ENCODE measurements around the gene PRC1. TPM values are rescaled to one million over a fixed set of nuclear protein-coding genes. Genes with fewer than 3 reads are reported as not detected.

The PRC1 gene
- total RNA-seq, 4 donors from 2014 or later, result 8.1 to 58.0 (median 23.7) TPM

DNA sequence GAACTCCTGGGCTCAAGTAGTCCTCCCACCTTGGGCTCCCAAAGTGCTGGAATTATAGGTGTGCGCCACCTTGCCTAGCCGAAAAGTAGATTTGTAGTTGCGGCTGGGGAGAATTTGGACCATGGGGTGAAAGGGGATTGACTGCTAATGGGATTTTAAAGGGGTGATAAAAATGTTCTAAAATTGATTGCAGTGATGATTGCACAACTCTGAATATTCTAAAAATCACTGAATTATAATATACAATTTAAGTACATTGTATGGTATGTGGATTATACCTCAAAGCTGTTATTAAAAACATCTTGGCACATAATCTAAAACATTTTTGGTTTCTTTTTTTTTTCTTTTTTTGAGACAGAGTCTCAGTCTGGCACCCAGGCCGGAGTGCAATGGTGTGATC is 3.9 kb downstream of the PRC1 start:
- WGBS, 2 donors (ENCODE audit: low coverage in 1 of 2), result 99 to 100% methylated on average over 4 of the region's 4 CpGs
- intact Hi-C loops (cut with DNase I; ENCODE audit: low total_unique reads) (no loop called here), in situ Hi-C loops (cut with MboI; ENCODE audit: low pct_ligation_motif_present in 1 of 4, low pct_unique_long_range_greater_than_20kb in 1 of 4, low sequenced_read_pairs in 3 of 4) (no loop called here)
- TF ChIP-seq, protein P1, sequence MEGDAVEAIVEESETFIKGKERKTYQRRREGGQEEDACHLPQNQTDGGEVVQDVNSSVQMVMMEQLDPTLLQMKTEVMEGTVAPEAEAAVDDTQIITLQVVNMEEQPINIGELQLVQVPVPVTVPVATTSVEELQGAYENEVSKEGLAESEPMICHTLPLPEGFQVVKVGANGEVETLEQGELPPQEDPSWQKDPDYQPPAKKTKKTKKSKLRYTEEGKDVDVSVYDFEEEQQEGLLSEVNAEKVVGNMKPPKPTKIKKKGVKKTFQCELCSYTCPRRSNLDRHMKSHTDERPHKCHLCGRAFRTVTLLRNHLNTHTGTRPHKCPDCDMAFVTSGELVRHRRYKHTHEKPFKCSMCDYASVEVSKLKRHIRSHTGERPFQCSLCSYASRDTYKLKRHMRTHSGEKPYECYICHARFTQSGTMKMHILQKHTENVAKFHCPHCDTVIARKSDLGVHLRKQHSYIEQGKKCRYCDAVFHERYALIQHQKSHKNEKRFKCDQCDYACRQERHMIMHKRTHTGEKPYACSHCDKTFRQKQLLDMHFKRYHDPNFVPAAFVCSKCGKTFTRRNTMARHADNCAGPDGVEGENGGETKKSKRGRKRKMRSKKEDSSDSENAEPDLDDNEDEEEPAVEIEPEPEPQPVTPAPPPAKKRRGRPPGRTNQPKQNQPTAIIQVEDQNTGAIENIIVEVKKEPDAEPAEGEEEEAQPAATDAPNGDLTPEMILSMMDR (IDR thresholded peaks at IDR 0.05), result no peak
- no peak for TF ChIP-seq POLR2AphosphoS5 (IDR thresholded peaks at IDR 0.05)
- no peak for TF ChIP-seq EP300 (IDR thresholded peaks at IDR 0.05; ENCODE audit: low read depth)
- no peak for TF ChIP-seq POLR2A (IDR thresholded peaks at IDR 0.05)
- no peak for DNase-seq
- H3K36me3 ChIP-seq, result no peaks in the 10 kb centered on the region
- no peak overlapping the region for H3K27ac ChIP-seq
- no peaks in the 10 kb centered on the region for H3K27me3 ChIP-seq
- peaks cover 4 to 25% (median 11%) of the 10 kb centered on the region in 4 donors for H3K4me1 ChIP-seq
- no peak overlapping the region for H3K4me3 ChIP-seq
- H3K9me3 ChIP-seq, result no peaks in the 10 kb centered on the region

GRCh38 chr15:90989040-90989768 is 5.1 kb downstream of the PRC1 start:
- in situ Hi-C loops (cut with MboI; ENCODE audit: low pct_ligation_motif_present in 1 of 4, low pct_unique_long_range_greater_than_20kb in 1 of 4, low sequenced_read_pairs in 3 of 4), result no loop called here
- no peak for TF ChIP-seq EP300 (IDR thresholded peaks at IDR 0.05; ENCODE audit: low read depth)
- no peak for TF ChIP-seq POLR2AphosphoS5 (IDR thresholded peaks at IDR 0.05)
- TF ChIP-seq, protein P1 (IDR thresholded peaks at IDR 0.05), result no peak
- no peak for TF ChIP-seq POLR2A (IDR thresholded peaks at IDR 0.05)
- no peak for DNase-seq
- Histone ChIP-seq H3K36me3 (no peaks in the 10 kb centered on the region), H3K4me1 (peaks cover 4 to 19% (median 5%) of the 10 kb centered on the region in 4 donors), H3K27ac (no peak overlapping the region), H3K27me3 (no peaks in the 10 kb centered on the region), H3K4me3 (no peak overlapping the region), H3K9me3 (no peaks in the 10 kb centered on the region)
- intact Hi-C loops (cut with DNase I; ENCODE audit: low total_unique reads), result no loop called here
- 78 to 81% methylated on average over 7 of the region's 7 CpGs for WGBS, 2 donors (ENCODE audit: low coverage in 1 of 2)

GRCh38 chr15:90988296-90988695 is 6.0 kb downstream of the PRC1 start:
- in situ Hi-C loops (cut with MboI; ENCODE audit: low pct_ligation_motif_present in 1 of 4, low pct_unique_long_range_greater_than_20kb in 1 of 4, low sequenced_read_pairs in 3 of 4) (no loop called here), intact Hi-C loops (cut with DNase I; ENCODE audit: low total_unique reads) (no loop called here)
- TF ChIP-seq EP300 (IDR thresholded peaks at IDR 0.05; ENCODE audit: low read depth) (no peak), POLR2AphosphoS5 (IDR thresholded peaks at IDR 0.05) (no peak), POLR2A (IDR thresholded peaks at IDR 0.05) (no peak)
- TF ChIP-seq, protein P1 (IDR thresholded peaks at IDR 0.05), result no peak
- no peaks in the 10 kb centered on the region for H3K9me3 ChIP-seq
- no peaks in the 10 kb centered on the region for H3K36me3 ChIP-seq
- WGBS, 2 donors (ENCODE audit: low coverage in 1 of 2), result 33 to 55% methylated on average over 1 to 6 of the region's 6 CpGs
- DNase-seq, result no peak
- H3K27ac ChIP-seq, result peak overlapping the region in 1 of 4 donors; percentile 9
- H3K4me3 ChIP-seq, result no peak overlapping the region
- H3K4me1 ChIP-seq, result peaks cover 0 to 13% (median 2%) of the 10 kb centered on the region in 4 donors
- H3K27me3 ChIP-seq, result no peaks in the 10 kb centered on the region

DNA sequence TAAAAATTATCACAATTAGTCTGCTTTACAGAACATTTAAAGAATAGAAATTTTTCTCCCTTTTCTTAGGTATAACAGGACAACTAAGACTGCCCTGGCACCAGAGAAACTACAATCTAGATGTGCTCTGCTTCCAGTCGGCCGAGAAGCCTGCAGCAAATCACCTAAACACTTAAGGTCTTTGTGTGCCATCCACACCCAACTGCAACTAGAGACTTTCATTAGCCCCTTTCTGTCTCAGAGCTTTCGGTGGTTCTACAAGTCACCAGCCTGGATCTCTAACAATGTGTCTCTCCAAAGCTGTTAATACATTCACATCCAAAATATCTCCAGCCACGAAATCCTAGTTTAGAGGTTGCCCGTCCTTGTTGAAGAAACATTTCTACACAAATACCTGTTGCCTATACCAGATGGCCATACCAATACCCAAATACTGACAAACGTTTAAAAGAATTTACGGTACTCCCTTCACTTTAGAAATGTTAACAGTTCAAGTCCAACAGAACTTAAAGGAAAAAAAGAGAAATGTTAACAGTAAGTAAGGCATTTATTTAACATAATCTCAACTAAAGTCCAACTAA is 6.7 kb downstream of the PRC1 start:
- no peak for DNase-seq
- in situ Hi-C loops (cut with MboI; ENCODE audit: low pct_ligation_motif_present in 1 of 4, low pct_unique_long_range_greater_than_20kb in 1 of 4, low sequenced_read_pairs in 3 of 4) (no loop called here), intact Hi-C loops (cut with DNase I; ENCODE audit: low total_unique reads) (no loop called here)
- no peaks in the 10 kb centered on the region for H3K27me3 ChIP-seq
- WGBS, 2 donors (ENCODE audit: low coverage in 1 of 2), result 60 to 64% methylated on average over 3 to 7 of the region's 7 CpGs
- peaks cover 0 to 11% (median 2%) of the 10 kb centered on the region in 4 donors for H3K4me1 ChIP-seq
- H3K9me3 ChIP-seq, result no peaks in the 10 kb centered on the region
- TF ChIP-seq POLR2AphosphoS5 (IDR thresholded peaks at IDR 0.05) (no peak), EP300 (IDR thresholded peaks at IDR 0.05; ENCODE audit: low read depth) (no peak), POLR2A (IDR thresholded peaks at IDR 0.05) (no peak)
- TF ChIP-seq, protein P1 (IDR thresholded peaks at IDR 0.05), result no peak
- no peaks in the 10 kb centered on the region for H3K36me3 ChIP-seq
- H3K4me3 ChIP-seq, result no peak overlapping the region
- peak overlapping the region in 1 of 4 donors; percentile 9 for H3K27ac ChIP-seq

Measured in transverse colon (tissue), 4 donors.